HG03066 (cell line): ENCODE measurements around the gene EPAS1.

Experiments
- ATAC-seq: cut with Tn5 transposase; IDR thresholded peaks from one replicate; pipeline ENCODE4 v1.9.1; 2021; ENCODE audit warnings: low read depth; ENCODE audit not compliant: unreplicated experiment

The EPAS1 gene

DNA sequence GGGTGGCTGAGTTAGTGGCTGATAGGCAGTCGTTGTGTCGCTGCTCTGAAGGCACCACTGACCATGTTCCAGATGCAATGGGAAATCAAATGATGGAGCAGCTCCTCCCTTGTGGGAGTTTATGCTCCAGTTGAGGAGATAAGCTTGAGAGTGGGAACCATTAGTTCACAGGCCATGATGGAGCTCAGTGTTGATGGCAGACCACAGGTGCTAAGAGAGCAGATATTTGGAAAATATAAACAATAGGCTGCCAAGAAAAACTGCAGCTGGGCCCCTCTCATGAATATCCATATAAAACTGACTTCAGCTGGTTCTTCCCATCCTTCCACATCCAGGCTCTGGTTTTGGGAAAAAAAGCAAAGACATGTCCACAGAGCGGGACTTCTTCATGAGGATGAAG is 63.1 kb downstream of the EPAS1 start:
- ATAC-seq: no peak

- no peak for ATAC-seq
These were observed 64.9 kb downstream of the EPAS1 start for GRCh38 chr2:46361920-46362666.

DNA sequence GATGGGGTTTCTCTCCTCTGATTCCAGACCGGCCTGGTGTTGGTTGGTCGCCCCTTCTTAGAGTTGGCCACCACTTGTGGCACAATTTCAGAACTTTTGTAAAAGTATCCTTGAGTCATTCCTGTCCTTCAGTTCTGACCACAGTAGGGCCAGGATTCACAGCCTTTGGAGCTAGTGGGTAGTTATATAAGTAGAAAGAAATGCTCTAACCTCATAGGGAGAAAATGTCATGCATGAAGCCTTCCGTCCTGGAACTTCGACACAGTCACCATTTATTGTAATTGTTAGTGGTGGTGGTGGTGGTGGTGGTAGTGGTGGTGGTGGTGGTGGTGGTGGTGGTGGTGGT is 65.4 kb downstream of the EPAS1 start:
- no peak for ATAC-seq

DNA sequence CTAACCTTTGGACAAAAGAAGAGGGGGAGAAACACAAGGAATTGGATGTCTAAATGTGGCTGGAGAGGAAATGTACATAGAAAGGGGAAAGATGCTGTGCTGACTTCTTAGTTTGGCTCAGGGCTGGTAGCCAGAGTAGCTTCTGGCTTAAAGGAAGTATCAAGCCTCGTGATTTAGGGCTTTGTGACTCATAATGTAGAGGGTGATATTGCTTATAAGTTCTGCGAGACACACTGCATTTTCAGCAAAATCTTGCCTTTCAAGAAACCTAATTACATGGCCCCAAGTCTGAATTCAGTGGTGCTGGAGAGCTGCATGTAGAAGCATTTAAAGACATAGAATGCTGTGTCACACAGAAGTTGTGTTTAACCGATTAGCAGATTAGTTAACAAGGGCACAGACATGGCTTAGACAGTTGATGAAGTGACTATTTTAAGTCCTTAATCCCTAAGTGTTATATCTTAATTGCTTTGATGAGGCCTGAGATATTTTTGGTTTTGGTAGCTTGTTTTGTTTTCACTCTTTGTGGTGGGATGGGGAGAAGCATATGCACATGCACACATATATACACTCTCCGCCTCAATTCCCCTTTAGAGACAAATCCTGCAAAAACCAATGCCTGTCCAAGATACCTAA is 66.4 kb downstream of the EPAS1 start:
- ATAC-seq: no peak

GRCh38 chr2:46364797-46365457 is 67.7 kb downstream of the EPAS1 start:
- ATAC-seq: no peak

DNA sequence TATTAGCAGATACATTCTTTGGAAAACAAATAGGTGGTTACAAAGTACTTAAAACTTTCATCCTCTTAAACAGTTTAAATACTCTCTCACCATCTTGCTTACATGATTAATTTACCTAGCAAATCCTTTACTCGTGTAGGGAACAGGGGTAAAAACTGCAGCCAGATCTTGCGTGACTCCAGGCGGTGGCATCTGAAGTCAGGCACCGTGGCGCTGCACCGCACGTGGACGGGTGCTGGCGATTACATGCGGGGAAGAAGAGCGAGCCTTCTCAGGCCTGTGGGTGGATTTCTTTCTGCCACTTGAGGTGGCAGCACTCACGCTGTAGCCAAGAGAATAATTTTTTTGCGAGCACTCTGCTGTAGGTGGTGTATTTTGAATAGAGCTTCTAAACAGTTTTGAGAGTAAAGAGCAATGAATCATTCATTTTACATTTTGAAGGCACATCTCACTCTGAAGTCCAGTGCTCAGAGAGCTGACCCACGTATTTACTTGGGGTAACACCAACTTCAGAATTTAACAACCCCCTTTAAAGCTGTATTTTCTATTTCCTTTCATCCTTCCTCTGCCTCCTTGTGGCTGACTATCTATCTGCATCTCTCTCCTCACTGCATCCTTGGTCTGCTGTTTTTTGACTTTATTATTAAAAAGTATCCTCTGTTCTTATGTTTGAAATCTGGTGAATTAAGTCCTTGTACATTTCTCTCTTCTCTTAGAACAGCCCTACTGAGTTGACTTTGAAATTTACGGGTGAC is 68.9 kb downstream of the EPAS1 start:
- ATAC-seq: no peak

GRCh38 chr2:46366668-46367052 is 69.5 kb downstream of the EPAS1 start:
- ATAC-seq: no peak

DNA sequence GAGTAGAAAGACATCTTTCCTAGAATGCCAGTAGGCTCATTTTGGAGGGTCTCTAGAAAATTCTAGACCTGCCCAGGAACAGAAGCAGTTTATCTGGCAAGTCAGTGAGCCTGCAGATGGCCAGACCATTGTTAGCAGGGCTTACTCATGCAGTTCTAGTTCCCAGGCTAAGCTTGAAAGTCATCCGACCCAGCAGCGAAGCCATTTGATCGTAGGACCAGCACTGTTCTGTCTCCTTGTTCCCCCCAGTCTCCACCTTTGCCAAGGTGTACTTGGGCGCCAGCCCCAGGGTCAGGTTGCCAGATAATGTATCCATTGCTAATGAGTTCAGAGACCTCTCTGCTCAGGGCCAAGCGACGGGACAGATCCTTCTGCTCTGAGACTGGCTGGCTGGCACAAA is 70.1 kb downstream of the EPAS1 start:
- ATAC-seq: no peak

GRCh38 chr2:46368401-46368800 is 71.2 kb downstream of the EPAS1 start:
- ATAC-seq: no peak

- no peak for ATAC-seq
These were observed 72.6 kb downstream of the EPAS1 start for GRCh38 chr2:46369783-46370182.

DNA sequence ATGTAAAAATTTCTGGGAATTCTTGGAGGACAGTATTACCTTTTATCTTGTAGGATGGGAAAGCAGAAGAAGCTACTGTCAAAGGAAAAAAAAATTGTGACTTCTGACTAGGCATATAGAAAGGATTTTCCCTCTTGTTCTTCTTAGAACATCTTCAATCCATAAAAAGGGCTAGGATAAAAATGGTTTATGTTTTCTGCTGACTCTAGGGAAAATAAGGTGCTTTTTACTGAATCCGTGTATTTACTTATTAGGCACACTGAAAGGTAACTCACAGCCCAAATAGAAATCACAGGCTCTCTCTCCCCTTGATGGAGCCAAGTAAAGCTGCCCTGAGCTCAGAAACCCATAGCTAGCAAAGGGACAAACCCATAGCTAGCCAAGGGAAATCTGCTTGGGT is 74.6 kb downstream of the EPAS1 start:
- no peak for ATAC-seq

- ATAC-seq: no peak
These were observed 75.3 kb downstream of the EPAS1 start for GRCh38 chr2:46372475-46372874.

GRCh38 chr2:46373238-46373637 is 76.0 kb downstream of the EPAS1 start:
- no peak for ATAC-seq

- no peak for ATAC-seq
These were observed 78.4 kb downstream of the EPAS1 start for GRCh38 chr2:46375566-46376125.

DNA sequence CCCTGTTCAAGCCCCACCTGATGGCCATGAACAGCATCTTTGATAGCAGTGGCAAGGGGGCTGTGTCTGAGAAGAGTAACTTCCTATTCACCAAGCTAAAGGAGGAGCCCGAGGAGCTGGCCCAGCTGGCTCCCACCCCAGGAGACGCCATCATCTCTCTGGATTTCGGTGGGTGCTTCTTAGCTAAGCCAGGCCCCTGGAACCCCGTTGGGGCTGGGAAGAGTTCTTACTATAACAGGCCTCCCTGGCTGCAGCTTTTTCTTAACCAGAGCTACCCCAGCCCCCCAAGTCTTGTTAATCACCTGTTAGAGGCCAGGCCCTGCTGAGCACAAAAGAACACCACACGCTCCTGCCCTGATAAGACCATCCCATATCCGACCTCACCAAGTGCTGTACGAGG is 79.4 kb downstream of the EPAS1 start:
- ATAC-seq: no peak

DNA sequence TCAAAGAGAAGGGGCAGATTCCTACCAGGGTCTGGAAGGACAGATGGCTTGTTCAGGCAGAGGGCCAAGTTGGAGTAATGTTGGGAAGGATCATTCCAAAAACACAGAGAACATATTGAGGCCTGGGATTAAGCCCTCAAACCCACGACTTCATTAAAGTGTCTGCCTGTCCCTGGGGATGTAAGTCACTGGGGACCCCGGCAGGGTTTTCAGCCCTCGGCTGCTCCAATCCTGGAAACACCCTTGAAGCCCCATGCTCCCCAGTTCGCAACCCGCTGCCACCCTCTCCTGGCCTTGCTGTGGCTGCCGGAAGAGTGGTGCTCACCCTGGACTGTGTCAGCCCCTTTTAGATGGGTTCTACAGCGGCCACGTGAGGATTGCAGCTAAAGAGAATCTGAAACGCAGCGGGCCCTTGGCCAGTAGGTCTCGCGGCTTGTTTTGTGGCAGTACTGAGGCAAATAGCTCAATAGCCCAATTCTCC is 79.9 kb downstream of the EPAS1 start:
- no peak for ATAC-seq

DNA sequence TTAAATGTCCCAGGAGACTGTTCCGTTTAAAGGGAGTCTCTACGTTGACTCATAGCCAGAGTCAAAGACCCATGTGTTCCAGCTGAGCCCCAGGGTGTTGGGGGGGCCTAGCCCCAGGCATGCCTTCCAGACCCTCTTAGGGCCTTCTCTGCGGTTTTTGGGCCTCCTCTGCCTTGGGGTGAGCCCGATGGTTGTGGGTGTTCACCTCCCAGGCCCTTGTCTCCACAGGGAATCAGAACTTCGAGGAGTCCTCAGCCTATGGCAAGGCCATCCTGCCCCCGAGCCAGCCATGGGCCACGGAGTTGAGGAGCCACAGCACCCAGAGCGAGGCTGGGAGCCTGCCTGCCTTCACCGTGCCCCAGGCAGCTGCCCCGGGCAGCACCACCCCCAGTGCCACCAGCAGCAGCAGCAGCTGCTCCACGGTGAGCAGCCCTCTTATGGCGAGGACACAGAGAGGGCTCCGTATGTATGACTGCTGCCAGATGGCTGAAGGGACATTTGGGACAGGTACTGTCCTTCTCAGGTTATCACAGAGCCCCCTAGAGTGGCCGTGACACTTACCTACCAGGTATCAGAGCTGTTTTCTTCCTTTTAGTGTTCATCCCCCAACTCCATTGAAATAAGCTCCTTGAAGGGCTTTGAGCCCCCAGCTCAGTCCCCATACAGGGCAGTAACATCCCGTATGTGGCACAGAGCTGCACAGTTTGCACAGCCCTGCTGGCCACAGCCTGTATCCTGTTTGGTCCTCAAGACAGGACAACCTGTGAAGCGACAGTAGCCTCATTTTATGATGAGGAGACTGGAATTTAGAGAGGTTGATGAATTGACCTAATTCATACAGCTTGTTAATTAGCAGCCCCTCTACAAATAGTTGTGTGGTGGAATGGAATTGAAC is 80.7 kb downstream of the EPAS1 start:
- ATAC-seq: no peak

DNA sequence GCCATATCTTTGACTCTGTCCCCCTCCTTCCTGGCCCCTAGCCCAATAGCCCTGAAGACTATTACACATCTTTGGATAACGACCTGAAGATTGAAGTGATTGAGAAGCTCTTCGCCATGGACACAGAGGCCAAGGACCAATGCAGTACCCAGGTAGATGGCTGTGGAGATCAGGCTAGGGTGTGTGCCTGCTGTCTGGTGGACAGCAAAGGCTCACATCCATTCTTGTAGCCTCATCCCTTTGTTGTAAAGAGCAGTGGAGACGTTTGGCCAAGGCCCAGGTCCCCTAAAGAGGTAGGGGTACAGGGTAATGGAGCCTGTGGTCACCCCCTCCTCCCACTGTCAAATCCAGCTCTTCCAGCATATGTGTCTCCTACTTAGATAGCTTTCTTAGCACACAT is 81.4 kb downstream of the EPAS1 start:
- no peak for ATAC-seq

GRCh38 chr2:46379213-46380037 is 82.2 kb downstream of the EPAS1 start:
- no peak for ATAC-seq
